Measurements from ENCODE around the gene CPXM1.

DNA sequence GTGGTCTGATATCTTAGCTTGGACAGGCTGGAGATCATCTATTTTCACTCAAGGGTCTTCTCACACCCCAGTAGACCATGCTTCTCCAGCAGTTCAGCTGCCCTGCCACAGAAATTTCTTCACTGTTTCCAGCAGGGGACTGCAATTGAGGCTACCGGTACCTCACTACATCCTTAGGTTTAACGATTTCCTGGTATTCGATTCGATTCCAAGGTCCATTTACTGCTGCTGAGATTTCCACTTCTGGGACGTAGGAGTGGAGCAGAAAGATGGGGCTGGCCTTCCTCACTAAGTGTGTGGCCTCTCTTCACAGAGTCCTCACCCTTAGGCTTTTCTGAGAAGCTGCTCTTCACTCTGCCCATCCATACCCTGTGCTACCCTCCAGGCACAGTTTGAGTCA, 46.3 kb upstream of the CPXM1 start:
- TF ChIP-seq EZH2 (IDR thresholded peaks at IDR 0.05; ENCODE audit: insufficient read depth, poor library complexity, severe bottlenecking) (no peak), EZH2phosphoT487 (IDR thresholded peaks at IDR 0.05; ENCODE audit: insufficient read depth, low read depth) (no peak)
